ENCODE results near the gene NPM1.

The NPM1 gene

DNA sequence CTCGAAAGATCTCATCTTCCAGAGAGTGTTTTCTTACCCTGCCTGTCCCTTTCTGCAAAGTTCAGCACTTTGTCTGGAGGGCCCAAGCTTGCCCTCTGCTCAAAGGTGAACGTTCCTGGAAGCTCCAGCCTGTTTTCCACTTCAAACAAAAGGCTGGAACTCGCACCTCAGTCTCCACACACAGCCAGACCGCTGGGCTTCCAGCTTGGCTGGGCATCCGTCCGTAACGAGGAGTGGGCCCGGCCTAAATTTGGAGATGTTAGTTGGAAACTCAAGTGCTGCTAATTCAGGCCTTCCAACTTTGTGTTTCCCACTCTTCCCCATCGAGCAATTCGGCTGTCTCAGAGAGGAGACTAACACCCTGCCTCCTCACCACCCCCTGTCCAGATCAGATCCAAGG lies 66.9 kb downstream of the NPM1 start:
- no peaks in the 10 kb centered on the region for H3K9me3 ChIP-seq
- DNase-seq = no peak
- no peaks in the 10 kb centered on the region for H3K36me3 ChIP-seq
- intact Hi-C loops (cut with DNase I; ENCODE audit: low total_unique reads) = no loop called here
- H3K4me3 ChIP-seq = no peak overlapping the region
- TF ChIP-seq, protein P1, sequence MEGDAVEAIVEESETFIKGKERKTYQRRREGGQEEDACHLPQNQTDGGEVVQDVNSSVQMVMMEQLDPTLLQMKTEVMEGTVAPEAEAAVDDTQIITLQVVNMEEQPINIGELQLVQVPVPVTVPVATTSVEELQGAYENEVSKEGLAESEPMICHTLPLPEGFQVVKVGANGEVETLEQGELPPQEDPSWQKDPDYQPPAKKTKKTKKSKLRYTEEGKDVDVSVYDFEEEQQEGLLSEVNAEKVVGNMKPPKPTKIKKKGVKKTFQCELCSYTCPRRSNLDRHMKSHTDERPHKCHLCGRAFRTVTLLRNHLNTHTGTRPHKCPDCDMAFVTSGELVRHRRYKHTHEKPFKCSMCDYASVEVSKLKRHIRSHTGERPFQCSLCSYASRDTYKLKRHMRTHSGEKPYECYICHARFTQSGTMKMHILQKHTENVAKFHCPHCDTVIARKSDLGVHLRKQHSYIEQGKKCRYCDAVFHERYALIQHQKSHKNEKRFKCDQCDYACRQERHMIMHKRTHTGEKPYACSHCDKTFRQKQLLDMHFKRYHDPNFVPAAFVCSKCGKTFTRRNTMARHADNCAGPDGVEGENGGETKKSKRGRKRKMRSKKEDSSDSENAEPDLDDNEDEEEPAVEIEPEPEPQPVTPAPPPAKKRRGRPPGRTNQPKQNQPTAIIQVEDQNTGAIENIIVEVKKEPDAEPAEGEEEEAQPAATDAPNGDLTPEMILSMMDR (IDR thresholded peaks at IDR 0.05) = no peak
- no peaks in the 10 kb centered on the region for H3K27me3 ChIP-seq
- H3K4me1 ChIP-seq = peaks cover 0 to 6% (median 0%) of the 10 kb centered on the region in 4 donors
- H3K27ac ChIP-seq = no peak overlapping the region

DNA sequence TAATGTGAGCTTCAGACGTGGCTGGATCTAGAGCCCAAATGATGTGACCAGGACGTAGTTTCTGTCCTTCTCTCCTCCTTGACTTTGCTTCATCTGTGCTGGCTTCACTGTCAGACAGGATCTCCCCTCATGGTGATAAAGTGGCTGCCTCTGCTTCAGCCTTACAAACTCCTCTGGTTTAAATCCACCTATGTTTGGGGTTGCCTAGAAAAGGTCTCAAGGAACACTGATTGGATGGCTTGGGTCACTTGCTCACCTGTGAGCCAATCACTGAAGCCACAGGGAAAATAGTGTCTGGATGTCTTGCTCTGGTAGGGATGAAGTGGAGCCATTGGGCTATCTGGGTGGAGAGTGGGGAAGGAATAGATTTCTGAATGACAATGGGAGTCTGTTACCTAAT lies 67.9 kb downstream of the NPM1 start:
- Histone ChIP-seq H3K27me3 (peaks cover 0 to 4% of the 10 kb centered on the region in 2 donors), H3K4me1 (peaks cover 0 to 6% (median 0%) of the 10 kb centered on the region in 4 donors), H3K27ac (no peak overlapping the region), H3K4me3 (no peak overlapping the region), H3K9me3 (no peaks in the 10 kb centered on the region), H3K36me3 (no peaks in the 10 kb centered on the region)
- no peak for DNase-seq
- intact Hi-C loops (cut with DNase I; ENCODE audit: low total_unique reads) = no loop called here
- TF ChIP-seq, protein P1 (IDR thresholded peaks at IDR 0.05) = no peak

DNA sequence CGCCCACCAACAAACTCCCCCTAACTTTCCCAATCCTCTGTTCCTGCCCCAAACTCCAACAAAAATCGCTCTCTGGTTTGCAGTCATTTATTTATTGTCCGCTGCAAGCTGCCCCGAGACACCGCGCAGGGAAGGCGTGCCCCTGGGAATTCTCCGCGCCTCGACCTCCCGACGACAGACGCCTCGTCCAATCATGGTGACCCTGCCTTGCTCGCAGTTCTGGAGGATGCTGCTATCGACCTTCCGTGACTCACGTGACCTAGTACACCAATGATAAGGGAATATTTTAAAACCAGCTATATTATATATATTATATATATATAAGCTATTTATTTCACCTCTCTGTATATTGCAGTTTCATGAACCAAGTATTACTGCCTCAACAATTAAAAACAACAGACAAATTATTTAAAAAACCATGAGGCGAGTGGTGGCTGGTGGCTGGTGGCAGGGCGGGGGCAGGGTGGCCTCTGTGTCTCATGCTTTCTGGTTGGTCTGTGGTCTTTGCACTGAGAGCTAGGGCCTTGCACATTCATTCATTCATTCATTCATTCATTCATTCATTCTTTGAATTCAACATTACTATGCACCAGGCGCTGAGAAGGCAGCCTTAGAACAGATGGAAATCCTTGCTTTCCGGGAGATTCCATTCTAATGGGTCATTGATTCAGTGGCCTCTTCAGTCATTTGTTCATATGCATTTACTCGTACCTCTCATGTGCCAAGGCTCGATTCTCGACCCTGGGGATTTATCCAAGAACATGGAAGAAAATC lies 69.7 kb downstream of the NPM1 start:
- Histone ChIP-seq H3K4me1 (no peaks in the 10 kb centered on the region), H3K4me3 (no peak overlapping the region), H3K36me3 (no peaks in the 10 kb centered on the region), H3K9me3 (no peaks in the 10 kb centered on the region), H3K27ac (no peak overlapping the region), H3K27me3 (peaks cover 0 to 4% of the 10 kb centered on the region in 2 donors)
- intact Hi-C loops (cut with DNase I; ENCODE audit: low total_unique reads) = no loop called here
- TF ChIP-seq, protein P1 (IDR thresholded peaks at IDR 0.05) = no peak
- DNase-seq = no peak

DNA sequence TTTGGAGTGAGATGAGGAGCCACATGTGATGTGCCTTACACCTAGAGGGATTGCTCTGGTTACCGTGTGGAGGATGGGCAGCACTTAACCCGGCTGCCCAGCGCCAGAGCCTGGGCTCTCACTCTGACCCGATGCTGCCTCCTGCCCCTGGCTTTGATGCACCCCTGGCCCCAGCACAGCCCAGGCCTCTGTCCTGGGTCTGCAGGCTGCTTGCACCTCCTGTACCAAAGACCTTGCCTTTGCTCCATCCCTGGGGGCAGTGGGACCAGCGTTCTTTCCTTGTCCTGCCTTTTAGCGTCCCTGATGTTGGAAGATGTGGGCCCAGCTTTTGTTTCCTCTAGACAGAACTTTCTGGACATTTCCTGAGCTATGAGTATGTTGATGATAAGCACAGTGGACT lies 72.2 kb downstream of the NPM1 start:
- no peaks in the 10 kb centered on the region for H3K9me3 ChIP-seq
- no peak for DNase-seq
- H3K27me3 ChIP-seq = peaks cover 0 to 4% of the 10 kb centered on the region in 2 donors
- no peaks in the 10 kb centered on the region for H3K4me1 ChIP-seq
- TF ChIP-seq, protein P1 (IDR thresholded peaks at IDR 0.05) = no peak
- no peak overlapping the region for H3K4me3 ChIP-seq
- no peak overlapping the region for H3K27ac ChIP-seq
- intact Hi-C loops (cut with DNase I; ENCODE audit: low total_unique reads) = no loop called here
- H3K36me3 ChIP-seq = no peaks in the 10 kb centered on the region
